NCI-H2227 (cell line): ENCODE results near the gene ACACA.

Source experiments
- DNase-seq: peaks from one replicate; lab custom pipeline; 2025; ENCODE audit not compliant: unreplicated experiment; lab: John Stamatoyannopoulos, UW

ACACA gene

GRCh38 chr17:37050920-37051319, 355.7 kb downstream of the ACACA start:
- no peak for DNase-seq

GRCh38 chr17:37048811-37049210, 357.8 kb downstream of the ACACA start:
- DNase-seq = no peak

- peak; percentile 92 for DNase-seq
Measured at GRCh38 chr17:37047631-37048104, 359.0 kb downstream of the ACACA start.

- DNase-seq = peak; percentile 39
Measured at GRCh38 chr17:37045351-37045922, 361.2 kb downstream of the ACACA start.

- no peak for DNase-seq
Measured at GRCh38 chr17:37043201-37043600, 363.4 kb downstream of the ACACA start.

- no peak for DNase-seq
Measured at GRCh38 chr17:37041932-37042331, 364.7 kb downstream of the ACACA start.

GRCh38 chr17:37039269-37039668, 367.4 kb downstream of the ACACA start:
- no peak for DNase-seq

GRCh38 chr17:37037590-37038155, 369.0 kb downstream of the ACACA start:
- DNase-seq = no peak
